Gastroesophageal sphincter (tissue), 3 donors: ENCODE results near the gene SMOC1.

ENCODE experiments used
- EP300 ChIP-seq: sonication (generic); formaldehyde crosslinking; IDR thresholded peaks from one replicate; pipeline ENCODE4 v1.6.1; 2017; ENCODE audit warnings: antibody characterized with exemption, mild to moderate bottlenecking
- POLR2A ChIP-seq, 2 donors: fragments of 450-650 bp; IDR thresholded peaks; one replicate each; pipeline ENCODE4 v1.6.1; 2017; ENCODE audit warnings: antibody characterized with exemption in 2 of 2, mild to moderate bottlenecking in 2 of 2, moderate library complexity in 1 of 2
- TF ChIP-seq, protein P1 (sequence below), 4 experiments: fragments of 200-600 bp in 2 of 4; fragments of 450-650 bp in 2 of 4; sonication (generic) in 1 of 4; IDR thresholded peaks; one replicate each; pipeline ENCODE4 v1.5.1; 2017 to 2019; ENCODE audit warnings: antibody characterized with exemption in 4 of 4, mild to moderate bottlenecking in 2 of 4, moderate library complexity in 2 of 4

DNA sequence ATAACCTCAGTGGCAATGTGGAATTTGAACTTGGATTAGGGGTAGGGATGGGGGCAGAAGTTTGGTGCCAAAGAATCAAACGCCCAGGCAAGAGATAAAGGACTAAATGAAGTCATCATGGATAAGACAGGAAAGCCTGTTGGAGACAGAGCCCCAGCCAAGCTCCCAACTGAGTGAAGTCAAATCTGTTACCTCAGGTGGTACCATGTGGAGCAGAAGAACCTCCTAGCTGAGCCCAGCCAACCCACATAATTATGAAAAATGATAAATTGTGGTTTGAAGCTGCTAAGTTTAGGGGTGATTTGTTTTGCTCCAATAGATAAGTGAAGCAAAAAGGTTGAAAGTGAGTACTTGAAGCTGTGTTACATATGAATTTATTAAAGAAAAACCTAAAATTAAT, 66.1 kb downstream of the SMOC1 start:
- TF ChIP-seq POLR2A (IDR thresholded peaks at IDR 0.05) (no peak), EP300 (no peak)
- TF ChIP-seq, protein P1, sequence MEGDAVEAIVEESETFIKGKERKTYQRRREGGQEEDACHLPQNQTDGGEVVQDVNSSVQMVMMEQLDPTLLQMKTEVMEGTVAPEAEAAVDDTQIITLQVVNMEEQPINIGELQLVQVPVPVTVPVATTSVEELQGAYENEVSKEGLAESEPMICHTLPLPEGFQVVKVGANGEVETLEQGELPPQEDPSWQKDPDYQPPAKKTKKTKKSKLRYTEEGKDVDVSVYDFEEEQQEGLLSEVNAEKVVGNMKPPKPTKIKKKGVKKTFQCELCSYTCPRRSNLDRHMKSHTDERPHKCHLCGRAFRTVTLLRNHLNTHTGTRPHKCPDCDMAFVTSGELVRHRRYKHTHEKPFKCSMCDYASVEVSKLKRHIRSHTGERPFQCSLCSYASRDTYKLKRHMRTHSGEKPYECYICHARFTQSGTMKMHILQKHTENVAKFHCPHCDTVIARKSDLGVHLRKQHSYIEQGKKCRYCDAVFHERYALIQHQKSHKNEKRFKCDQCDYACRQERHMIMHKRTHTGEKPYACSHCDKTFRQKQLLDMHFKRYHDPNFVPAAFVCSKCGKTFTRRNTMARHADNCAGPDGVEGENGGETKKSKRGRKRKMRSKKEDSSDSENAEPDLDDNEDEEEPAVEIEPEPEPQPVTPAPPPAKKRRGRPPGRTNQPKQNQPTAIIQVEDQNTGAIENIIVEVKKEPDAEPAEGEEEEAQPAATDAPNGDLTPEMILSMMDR (IDR thresholded peaks at IDR 0.05), result no peak
